Esophagus muscularis mucosa (tissue), 4 donors: ENCODE data around the gene MYRIP. TPM values are rescaled to one million over a fixed set of nuclear protein-coding genes. Genes with fewer than 3 reads are reported as not detected.

Source experiments
- DNase-seq: peaks from one replicate; pipeline ENCODE4 v3.0.0-alpha.2; 2017; ENCODE audit errors: extremely low spot score
- H3K27ac ChIP-seq, 4 donors: fragments of 200-600 bp; sonication (generic); replicated peaks in 1 of 4; 1 replicate in 3 of 4; 2 replicates in 1 of 4; pipeline ENCODE4 v1.5.1; 2016 to 2019; ENCODE audit warnings: mild to moderate bottlenecking in 1 of 4
- H3K27me3 ChIP-seq, 4 donors: fragments of 200-600 bp; sonication (generic); one replicate each; pipeline versions ENCODE4 v1.5.1 to v1.6.0; 2016 to 2019
- H3K36me3 ChIP-seq, 4 donors: fragments of 200-600 bp; sonication (generic); one replicate each; pipeline ENCODE4 v1.5.1; 2016 to 2019
- H3K4me1 ChIP-seq, 4 donors: fragments of 200-600 bp; sonication (generic); one replicate each; pipeline ENCODE4 v1.5.1; 2016 to 2019
- H3K4me3 ChIP-seq, 4 donors: fragments of 200-600 bp; sonication (generic); 1 replicate in 2 of 4; 2 replicates in 2 of 4; pipeline ENCODE4 v1.5.1; 2016 to 2019; ENCODE audit warnings: mild to moderate bottlenecking in 4 of 4, moderate library complexity in 1 of 4
- H3K9me3 ChIP-seq, 4 donors: fragments of 200-600 bp; sonication (generic); 1 replicate in 3 of 4; 2 replicates in 1 of 4; pipeline ENCODE4 v1.5.1; 2016 to 2019
- CTCF ChIP-seq, 3 experiments: fragments of 200-600 bp in 2 of 3; fragments of 450-650 bp in 1 of 3; sonication (generic) in 2 of 3; IDR thresholded peaks; one replicate each; pipeline ENCODE4 v1.5.1; 2017 to 2019; ENCODE audit warnings: antibody characterized with exemption in 3 of 3, mild to moderate bottlenecking in 2 of 3, moderate library complexity in 1 of 3
- EP300 ChIP-seq: sonication (generic); formaldehyde crosslinking; IDR thresholded peaks from one replicate; pipeline ENCODE4 v1.6.1; 2017; ENCODE audit warnings: antibody characterized with exemption
- POLR2A ChIP-seq: fragments of 450-650 bp; IDR thresholded peaks from one replicate; pipeline ENCODE4 v1.6.1; 2017; ENCODE audit warnings: antibody characterized with exemption, moderate library complexity, mild to moderate bottlenecking, low read depth
- POLR2AphosphoS5 ChIP-seq, 2 donors: sonication (generic); formaldehyde crosslinking; IDR thresholded peaks; one replicate each; pipeline ENCODE4 v1.6.1; 2017; ENCODE audit warnings: antibody characterized with exemption in 2 of 2
- WGBS: methylation state at CpG from one replicate; pipeline ENCODE4 v1.1.5; 2018; 5-methylcytosine and 5-hydroxymethylcytosine counted together
- intact Hi-C: fragments of 100-400 bp; cut with DNase I; formaldehyde crosslinking; loops from one replicate; pipeline ENCODE4 v1.15.1; 2023
- total RNA-seq, 4 donors: library from RNA; depleted of rRNA; stranded (reverse); fragments of >200 nt; gene quantifications; one replicate each; pipeline versions ENCODE4 v1.1.0 to v1.2.1, GENCODE V29; 2016

The MYRIP gene
- total RNA-seq, 4 donors from 2014 or later = 3.3 to 7.2 (median 5.8) TPM

GRCh38 chr3:39981547-39982184 lies 172.3 kb downstream of the MYRIP start:
- intact Hi-C loops = no loop called here
- Histone ChIP-seq H3K27me3 (no peaks in the 10 kb centered on the region), H3K27ac (no peak overlapping the region), H3K9me3 (no peaks in the 10 kb centered on the region), H3K4me1 (no peaks in the 10 kb centered on the region), H3K36me3 (no peaks in the 10 kb centered on the region), H3K4me3 (no peak overlapping the region)
- TF ChIP-seq POLR2AphosphoS5 (IDR thresholded peaks at IDR 0.05) (no peak), EP300 (no peak), POLR2A (no peak), CTCF (IDR thresholded peaks at IDR 0.05) (no peak)
- DNase-seq = peak; percentile 53
- WGBS = 50% methylated on average over 1 of the region's 1 CpG

GRCh38 chr3:39982665-39983357 lies 173.4 kb downstream of the MYRIP start:
- Histone ChIP-seq H3K4me1 (no peaks in the 10 kb centered on the region), H3K27me3 (no peaks in the 10 kb centered on the region), H3K27ac (no peak overlapping the region), H3K9me3 (no peaks in the 10 kb centered on the region), H3K4me3 (no peak overlapping the region), H3K36me3 (no peaks in the 10 kb centered on the region)
- WGBS = 90% methylated on average over 7 of the region's 7 CpGs
- intact Hi-C loops = no loop called here
- TF ChIP-seq POLR2AphosphoS5 (IDR thresholded peaks at IDR 0.05) (no peak), CTCF (IDR thresholded peaks at IDR 0.05) (no peak), POLR2A (no peak), EP300 (no peak)
- peak; percentile 42 for DNase-seq

GRCh38 chr3:39989746-39990145 lies 180.3 kb downstream of the MYRIP start:
- Histone ChIP-seq H3K4me1 (no peaks in the 10 kb centered on the region), H3K9me3 (peaks cover 0 to 18% (median 14%) of the 10 kb centered on the region in 4 donors), H3K36me3 (no peaks in the 10 kb centered on the region), H3K4me3 (no peak overlapping the region), H3K27me3 (no peaks in the 10 kb centered on the region), H3K27ac (no peak overlapping the region)
- DNase-seq = peak; percentile 82
- WGBS = no CpG with 5 or more reads among the region's 3 CpGs
- TF ChIP-seq EP300 (no peak), CTCF (IDR thresholded peaks at IDR 0.05) (no peak), POLR2A (no peak), POLR2AphosphoS5 (IDR thresholded peaks at IDR 0.05) (no peak)
- intact Hi-C loops = no loop called here

GRCh38 chr3:39990532-39990931 lies 181.1 kb downstream of the MYRIP start:
- WGBS = 71% methylated on average over 1 of the region's 1 CpG
- no peak overlapping the region for H3K27ac ChIP-seq
- H3K4me1 ChIP-seq = no peaks in the 10 kb centered on the region
- no peaks in the 10 kb centered on the region for H3K27me3 ChIP-seq
- intact Hi-C loops = no loop called here
- H3K4me3 ChIP-seq = no peak overlapping the region
- no peaks in the 10 kb centered on the region for H3K36me3 ChIP-seq
- no peak for DNase-seq
- TF ChIP-seq POLR2A (no peak), EP300 (no peak), CTCF (IDR thresholded peaks at IDR 0.05) (peak in 2 of 3 experiments; percentile 8 to 27), POLR2AphosphoS5 (IDR thresholded peaks at IDR 0.05) (no peak)
- H3K9me3 ChIP-seq = peaks cover 0 to 18% (median 14%) of the 10 kb centered on the region in 4 donors
